Astrocyte of the spinal cord (primary cell): ENCODE measurements around the gene MTHFSD.

ENCODE experiments used
- DNase-seq: peaks from one replicate; pipeline ENCODE4 v3.0.0; 2011; ENCODE audit warnings: low read depth, low spot score
- H3K4me3 ChIP-seq: 2 replicates; pipeline ENCODE4 v1.5.1; 2011; ENCODE audit warnings: low read depth, mild to moderate bottlenecking, low read length, moderate library complexity
- CTCF ChIP-seq: IDR thresholded peaks from 2 replicates; pipeline ENCODE4 v1.5.1; 2012; ENCODE audit warnings: low read depth, mild to moderate bottlenecking, low read length, inconsistent platforms
- in situ Hi-C: cut with HindIII; loops from 2 replicates; pipeline ENCODE4 v1.10.0; 2017; ENCODE audit warnings: low sequenced_read_pairs

MTHFSD gene

GRCh38 chr16:86498155-86498670 lies 56.8 kb downstream of the MTHFSD start:
- H3K4me3 ChIP-seq = no peak overlapping the region
- TF ChIP-seq CTCF = peak; percentile 2
- no peak for DNase-seq
- in situ Hi-C loops = no loop called here

- H3K4me3 ChIP-seq = no peak overlapping the region
- no peak for DNase-seq
- in situ Hi-C loops = no loop called here
- TF ChIP-seq CTCF = no peak
These were observed 57.4 kb downstream of the MTHFSD start for GRCh38 chr16:86497551-86498021.

GRCh38 chr16:86496929-86497461 lies 58.0 kb downstream of the MTHFSD start:
- in situ Hi-C loops = no loop called here
- no peak for DNase-seq
- TF ChIP-seq CTCF = no peak
- no peak overlapping the region for H3K4me3 ChIP-seq

- TF ChIP-seq CTCF = no peak
- H3K4me3 ChIP-seq = no peak overlapping the region
- in situ Hi-C loops = no loop called here
These were observed 58.6 kb downstream of the MTHFSD start for GRCh38 chr16:86496262-86496928.

GRCh38 chr16:86495756-86496261 lies 59.2 kb downstream of the MTHFSD start:
- no peak for DNase-seq
- no peak for TF ChIP-seq CTCF
- no peak overlapping the region for H3K4me3 ChIP-seq
- in situ Hi-C loops = no loop called here

More at GRCh38 chr16:86496262-86496928, 58.6 kb downstream of the MTHFSD start:
- no peak for DNase-seq

- in situ Hi-C loops = no loop called here
- H3K4me3 ChIP-seq = no peak overlapping the region
These were observed 59.7 kb downstream of the MTHFSD start for GRCh38 chr16:86495357-86495701.

More at GRCh38 chr16:86495357-86495701, 59.7 kb downstream of the MTHFSD start:
- no peak for TF ChIP-seq CTCF
- DNase-seq = no peak
